IPS DF 4.7 (cell line): ENCODE data around the gene SLC22A12.
"Not testable (repeated sequence)": the region's sequence is repeated elsewhere in the genome, so short reads cannot be mapped to it uniquely, and the experiment has no call there.

Experiments used
- DNase-seq: peaks from one replicate; pipeline ENCODE4 v3.0.0-alpha.2; 2013; ENCODE audit warnings: low spot score; ENCODE audit errors: extremely low read depth

The SLC22A12 gene

DNA sequence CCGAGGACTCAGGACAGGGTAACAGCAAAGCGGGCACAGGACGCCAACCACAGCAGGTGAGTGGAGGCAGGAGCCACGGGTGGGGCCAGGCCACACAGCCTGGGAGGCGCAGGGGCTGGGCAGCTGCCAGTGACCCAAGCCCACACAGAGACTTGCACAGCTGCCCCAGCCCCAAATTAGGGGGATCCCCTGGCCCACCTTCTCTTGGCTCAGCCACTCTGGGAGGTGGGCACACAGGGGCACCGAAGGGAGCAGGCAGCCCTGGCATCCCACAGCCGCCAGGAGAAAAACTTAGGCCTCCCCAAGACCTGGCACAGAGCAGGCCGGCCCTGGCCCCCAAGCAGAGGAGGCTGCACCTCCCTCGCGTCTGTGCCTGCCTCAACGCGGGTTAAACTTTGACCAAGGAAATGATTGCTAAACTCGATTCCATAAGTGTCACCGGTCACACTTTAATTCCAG lies at the start of gene SLC22A12:
SLC22A12 (plus strand) TSS at position 458 of the 459 bp plus-strand sequence. CDS start 337 bp downstream, outside the sequence.
- DNase-seq, result no peak

DNA sequence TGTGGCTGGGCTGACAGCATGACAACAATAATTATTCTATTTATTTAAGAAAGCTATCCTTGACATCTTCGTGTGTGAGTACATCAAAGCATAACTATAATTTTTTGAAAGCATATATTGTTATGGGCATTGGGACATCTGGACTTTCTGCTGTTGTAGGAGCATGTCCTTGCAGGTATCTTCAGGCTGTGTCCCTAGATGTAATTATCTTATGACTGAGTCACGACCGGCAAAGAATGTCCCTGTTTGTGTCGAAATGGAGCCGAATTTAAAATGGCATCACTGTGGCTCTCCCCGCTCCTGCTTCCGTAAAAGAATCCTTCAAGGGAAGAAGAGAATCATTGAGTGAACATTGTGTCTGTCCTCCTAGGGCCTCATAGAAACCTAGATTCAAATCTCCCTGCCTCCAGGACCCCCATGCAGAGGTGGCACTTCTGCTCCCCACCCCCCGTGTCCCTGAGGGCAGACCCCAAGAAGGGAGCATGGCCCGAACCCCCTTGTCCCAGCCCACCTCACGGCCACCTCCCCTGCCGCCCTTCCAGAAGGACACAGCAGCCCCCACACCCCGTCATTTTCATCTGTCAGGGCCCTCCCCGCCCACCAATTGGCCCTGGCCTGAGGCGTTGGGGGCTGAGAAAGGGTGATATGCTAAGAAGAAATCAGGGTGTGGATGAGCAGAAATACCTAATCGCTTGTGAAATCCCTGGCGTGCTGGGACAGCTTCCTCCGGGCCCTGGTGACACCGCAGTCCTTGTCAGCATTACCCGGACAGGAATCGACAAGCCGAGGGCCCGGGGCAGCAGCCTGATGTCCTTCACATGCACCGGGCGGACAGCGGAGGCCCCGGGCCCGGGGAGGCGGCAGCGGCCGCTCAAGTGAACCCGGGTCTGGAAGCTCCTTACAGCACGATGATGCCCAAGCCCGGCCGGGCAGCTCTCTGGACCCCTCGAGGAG lies 48.6 kb upstream of the SLC22A12 start:
- DNase-seq, result no peak

DNA sequence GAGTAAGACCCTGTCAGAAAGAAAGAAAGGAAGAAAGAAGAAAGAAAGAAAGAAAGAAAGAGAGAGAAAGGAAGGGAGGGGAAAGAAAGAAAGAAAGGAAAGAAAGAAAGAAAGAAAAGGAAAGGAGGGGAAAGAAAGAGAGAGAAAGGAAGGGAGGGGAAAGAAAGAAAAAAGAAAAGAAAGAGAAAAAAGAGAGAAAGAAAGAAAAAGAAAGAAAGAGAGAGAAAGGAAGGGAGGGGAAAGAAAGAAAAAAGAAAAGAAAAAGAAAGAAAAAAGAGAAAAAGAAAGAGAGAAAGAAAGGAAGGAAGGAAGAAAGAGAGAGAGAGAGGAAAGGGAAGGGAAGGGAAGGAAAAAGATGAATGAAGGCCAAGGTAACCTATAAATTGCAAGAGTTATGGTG lies 47.2 kb upstream of the SLC22A12 start:
- no peak for DNase-seq

DNA sequence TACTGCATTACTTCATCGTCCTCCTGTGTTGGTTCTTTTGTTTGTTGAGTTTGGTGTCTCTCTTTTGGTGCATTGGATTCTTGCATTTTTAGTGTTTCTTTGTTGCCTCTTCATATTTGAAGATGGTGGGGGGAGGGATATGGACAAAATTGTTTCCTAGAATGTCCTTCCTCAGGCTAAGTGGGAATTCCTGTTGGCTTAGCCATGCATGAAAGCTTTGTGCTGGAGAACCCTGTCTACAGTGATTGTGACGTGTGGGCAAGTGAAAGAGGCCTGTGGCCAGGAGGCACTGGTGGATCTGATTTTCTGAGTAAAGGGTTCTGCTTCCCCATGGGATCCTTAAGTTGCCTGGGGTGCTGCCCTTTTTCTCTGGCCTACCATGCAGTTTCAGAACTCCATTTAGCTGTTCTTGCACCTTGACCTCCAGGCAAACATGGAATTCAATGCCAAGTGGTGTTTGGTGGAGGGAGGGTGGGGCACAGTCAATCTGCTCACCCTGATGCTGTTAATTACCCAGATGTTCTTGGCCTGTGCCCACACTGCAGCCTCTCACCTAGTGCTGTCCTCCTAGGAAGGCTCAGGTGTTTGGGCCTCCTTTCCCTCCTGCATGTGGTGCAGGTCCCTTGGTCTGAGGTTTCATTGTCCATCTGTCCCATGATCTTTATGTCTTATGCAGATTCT lies 46.3 kb upstream of the SLC22A12 start:
- DNase-seq, result no peak

DNA sequence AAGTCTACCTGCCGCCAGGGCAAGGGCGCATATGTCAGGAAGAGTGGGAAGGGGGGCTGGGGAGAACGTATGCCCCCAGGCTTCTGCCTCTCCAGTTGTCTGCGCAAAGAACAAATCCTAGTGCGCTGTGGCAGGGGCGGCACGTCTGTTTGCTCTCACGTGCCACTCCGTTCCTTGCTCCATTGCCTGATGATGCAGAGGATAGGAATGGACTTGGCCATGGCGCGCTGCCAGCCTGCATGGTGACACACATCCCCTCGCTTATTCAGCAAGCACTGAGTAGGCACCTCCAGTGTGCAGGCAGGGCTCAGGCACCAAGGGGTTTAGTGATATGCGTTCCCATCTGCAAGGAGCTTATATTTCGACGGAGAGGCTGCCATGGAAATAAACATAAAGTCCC lies 45.4 kb upstream of the SLC22A12 start:
- no peak for DNase-seq

DNA sequence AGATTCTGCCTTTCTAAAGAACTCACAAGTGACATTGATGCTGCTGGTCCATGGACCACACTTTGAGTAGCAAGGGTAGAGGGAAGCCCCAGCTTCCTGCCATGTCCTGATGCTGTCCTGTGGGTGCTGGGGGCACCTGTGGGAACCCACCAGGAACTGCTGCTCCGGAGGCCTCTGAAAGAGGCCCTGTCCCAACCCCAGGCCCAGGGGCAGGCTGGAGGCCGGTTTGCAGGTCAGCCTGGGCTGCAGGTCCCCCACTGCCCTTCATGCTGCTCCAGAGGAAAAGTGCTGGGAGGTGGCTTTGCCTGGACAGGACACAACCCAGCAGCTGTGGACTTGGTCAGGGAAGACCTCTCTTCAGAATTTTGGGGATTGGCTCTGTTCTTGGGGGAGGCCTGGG lies 44.8 kb upstream of the SLC22A12 start:
- DNase-seq, result no peak

DNA sequence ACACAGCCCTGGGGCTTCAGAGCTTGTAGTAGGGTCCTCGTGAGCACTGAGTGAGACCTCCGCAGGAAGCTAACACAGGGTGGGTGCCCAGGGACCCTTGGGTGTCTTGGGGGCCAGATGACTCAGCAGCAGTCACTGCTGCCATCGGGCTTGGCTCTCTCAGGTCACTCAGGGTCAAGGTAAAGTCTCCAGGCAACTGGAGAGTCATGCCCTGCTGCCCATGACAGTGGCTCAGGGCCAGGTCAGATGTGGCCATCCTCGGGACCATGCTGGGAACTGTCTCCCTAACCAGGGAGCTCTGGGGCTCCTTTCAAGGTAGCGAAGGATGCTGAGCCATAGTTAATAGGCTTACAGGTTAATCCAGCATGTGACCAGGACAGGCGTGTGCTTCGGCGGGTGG lies 44.4 kb upstream of the SLC22A12 start:
- DNase-seq, result no peak

DNA sequence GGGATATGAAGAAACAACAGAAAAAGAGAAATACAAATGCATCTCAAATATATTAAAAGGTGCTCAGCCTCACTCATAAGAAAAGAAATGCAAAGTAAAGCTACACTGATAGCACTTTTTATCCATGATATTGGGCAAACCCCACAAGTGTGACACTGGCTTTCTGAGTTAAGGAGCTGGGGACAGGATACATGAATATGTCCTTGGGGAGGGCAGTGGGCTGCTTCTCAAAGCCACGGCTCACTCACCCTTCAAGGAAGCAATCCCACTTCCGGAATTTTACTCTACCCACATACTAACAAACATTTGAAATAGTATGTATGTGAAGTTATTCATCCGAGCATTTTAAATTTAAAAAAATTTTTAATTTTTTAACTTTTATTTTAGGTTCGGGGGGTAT lies 41.1 kb upstream of the SLC22A12 start:
- no peak for DNase-seq

DNA sequence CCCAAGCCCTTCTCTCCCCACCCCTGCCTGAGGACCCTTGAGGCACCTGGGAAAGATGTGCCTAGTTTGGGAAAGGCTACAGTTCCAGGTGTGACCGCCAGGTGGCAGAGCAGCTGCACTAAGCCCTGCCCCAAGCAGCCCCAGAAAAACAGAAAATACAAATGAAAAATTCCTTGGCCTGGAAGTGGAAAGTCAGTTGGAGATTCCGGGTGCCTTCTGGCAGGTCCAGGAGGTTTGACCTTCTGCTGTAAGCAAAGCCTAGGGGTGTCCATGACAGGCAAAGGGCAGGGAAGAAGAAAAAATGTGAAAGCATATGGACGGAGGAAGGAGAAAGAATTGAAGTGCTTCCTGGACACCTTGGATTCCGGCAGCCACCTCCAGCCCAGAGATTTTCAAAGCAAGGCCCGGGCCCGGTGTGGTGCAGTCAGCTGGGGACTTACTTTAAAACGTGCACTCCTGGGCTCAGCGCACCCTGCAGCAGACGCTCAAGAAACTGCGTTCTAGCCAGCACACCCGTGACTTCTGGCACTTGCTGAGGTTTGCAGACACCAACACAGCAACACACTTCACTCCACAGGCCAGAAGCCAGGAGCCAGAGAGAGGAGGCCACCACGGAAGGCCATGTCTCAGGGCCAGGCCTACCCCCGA lies 37.3 kb upstream of the SLC22A12 start:
- no peak for DNase-seq

DNA sequence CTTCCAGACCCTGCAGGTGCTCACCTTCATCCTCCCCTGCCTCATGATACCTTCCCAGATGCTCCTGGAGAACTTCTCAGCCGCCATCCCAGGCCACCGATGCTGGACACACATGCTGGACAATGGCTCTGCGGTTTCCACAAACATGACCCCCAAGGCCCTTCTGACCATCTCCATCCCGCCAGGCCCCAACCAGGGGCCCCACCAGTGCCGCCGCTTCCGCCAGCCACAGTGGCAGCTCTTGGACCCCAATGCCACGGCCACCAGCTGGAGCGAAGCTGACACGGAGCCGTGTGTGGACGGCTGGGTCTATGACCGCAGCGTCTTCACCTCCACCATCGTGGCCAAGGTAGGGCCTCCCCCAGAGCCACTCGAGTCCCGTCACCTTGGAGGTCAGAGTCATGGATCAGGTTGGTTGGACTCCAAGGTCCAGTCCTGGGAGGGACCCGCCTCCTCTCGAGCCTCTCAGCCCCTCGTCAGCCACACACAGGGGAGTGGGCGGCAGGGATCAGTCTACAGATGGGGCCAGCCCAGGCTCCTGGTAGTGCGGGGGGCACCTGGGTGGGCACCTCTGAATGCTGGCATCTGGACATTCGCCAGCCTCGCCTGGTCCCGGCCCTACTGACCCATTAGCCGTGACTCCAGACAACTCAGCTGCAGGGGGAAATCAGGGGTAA lies 34.8 kb upstream of the SLC22A12 start:
- no peak for DNase-seq

DNA sequence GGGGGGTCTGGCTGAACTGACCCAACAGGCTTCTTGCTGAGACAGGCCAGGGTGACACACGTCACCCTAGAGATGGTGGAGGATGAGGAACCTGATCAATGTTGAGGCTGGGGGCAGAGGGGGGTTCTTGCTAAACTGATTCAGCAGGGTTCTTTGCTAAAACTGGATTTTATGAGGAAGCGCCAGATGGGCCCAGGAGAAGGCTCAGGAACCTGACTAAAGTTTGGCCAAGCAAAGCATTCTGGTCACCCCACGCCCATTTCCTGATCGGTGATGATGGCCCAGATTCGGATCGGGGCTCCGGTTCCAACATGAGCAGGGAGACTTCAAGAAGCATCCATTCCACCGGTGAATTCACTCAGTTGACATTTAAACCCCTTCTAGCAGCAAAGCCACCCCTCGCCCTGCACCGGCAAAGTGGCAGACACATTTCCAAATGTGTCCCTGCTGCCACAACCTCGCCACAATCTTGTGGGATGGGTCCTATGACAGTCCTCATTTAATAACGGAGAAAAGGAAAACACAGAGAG lies 34.2 kb upstream of the SLC22A12 start:
- DNase-seq, result no peak

DNA sequence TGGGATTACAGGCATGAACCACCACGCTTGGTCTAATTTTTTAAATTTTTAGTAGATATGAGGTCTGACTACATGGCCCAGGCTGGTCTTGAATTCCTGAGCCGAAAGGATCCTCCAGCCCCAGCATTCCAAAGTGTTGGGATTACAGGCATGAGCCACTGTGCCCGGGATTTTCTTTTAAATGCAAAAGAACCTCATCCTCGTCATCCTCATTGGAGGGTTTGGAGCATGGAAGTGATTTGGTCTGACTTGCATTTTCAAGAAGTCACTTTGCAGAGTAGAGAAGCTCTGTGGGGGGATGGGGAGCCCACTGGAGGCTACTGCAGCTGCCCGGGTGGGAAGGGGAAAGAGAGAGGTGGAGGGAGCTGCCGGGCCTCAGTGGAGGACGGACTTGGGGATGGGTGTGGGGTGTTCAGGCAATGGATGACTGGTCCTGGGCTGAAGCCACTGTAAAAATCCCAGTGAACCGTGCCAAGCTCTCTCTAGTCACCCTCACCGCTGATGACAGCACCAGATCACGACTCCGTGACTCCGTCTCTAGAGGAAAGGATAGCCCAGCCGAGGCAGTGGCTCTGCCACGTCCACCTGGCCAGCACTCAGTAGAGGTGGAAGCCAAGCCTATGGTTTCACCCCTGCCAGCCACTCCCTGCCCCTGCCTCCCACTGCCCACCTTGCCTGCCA lies 32.8 kb upstream of the SLC22A12 start:
- no peak for DNase-seq

DNA sequence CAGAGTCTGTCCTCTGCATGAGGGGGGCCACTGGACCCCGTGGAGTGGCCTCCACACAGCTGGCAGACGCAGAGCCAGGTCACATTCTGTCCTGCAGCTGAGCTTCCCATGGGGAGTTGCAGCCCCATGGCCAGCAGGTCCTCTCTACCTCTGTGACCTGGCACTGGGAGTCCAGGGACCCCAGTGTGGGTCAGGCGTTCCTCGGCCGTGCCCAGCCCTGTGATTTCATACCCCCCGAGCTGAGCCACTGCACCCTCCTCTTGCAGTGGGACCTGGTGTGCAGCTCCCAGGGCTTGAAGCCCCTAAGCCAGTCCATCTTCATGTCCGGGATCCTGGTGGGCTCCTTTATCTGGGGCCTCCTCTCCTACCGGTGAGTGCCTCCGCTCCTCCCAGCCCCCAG lies 32.2 kb upstream of the SLC22A12 start:
- no peak for DNase-seq

DNA sequence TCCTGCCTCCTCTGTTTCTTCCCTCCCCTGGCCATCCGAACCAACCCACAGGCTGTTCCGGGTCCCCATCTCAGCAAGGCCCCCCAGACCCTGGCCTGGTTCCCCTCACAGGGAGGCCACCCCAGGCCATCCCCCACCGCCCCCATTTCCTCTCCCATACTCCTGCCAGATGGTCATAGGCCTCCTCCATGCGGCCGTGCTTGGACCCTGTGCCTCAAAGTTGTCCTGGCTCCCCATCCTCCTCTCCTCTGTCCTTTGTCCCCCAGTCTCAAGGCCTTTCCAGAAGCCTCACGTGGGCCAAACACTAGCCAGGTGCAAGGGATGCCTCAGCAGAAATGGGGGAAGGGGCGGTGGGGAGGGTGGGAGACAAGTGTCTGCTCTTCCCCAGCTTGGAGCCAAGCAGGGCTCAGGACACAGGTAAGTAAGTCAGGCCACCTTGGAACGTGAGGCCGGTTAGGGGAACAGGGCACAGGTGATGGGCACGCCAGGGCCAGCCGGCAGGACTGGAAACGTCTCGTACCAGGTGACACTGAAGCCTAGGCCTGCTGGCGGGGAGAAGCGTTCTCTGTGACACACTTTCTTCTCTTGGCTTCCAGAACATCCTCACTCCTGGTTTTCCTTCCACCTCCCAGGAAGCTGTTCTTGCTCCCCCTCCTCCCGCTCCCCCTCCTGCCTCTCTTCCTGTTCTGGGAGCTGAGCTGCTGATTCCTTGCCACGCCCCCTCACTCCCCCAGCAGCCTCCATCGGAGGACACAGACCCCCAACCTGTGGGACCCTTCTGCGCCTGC lies 31.5 kb upstream of the SLC22A12 start:
- DNase-seq, result no peak

DNA sequence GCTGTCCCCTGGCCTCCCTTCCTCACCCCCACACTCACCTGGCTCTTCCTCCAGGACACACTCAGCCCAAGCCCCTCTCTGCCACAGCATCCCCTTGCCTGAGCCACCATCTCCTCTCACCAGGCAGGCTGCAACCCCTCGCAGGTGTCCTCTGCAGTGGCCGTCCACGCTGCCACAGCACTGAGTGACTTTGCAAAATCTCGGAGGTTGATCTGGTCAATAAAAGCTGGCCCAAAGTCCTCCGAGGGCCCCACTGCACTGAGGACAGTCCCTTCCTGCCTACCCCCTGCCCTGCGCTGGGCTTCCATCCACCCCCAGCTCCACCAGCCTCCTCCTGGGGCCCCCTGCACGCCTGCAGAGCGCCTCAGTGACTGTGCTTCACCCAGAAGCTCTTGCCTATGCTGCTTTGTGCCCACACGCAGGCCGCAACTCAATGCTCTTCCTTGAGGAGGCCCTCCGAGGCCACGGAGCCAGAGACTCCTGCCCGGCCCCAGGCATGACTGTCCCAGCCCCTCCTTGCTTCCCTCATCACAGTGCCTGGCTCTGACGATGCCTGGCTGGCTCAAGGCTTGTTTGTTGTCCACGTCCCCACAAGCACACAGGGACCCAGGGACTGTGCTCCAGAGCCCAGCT lies 30.8 kb upstream of the SLC22A12 start:
- DNase-seq, result no peak

DNA sequence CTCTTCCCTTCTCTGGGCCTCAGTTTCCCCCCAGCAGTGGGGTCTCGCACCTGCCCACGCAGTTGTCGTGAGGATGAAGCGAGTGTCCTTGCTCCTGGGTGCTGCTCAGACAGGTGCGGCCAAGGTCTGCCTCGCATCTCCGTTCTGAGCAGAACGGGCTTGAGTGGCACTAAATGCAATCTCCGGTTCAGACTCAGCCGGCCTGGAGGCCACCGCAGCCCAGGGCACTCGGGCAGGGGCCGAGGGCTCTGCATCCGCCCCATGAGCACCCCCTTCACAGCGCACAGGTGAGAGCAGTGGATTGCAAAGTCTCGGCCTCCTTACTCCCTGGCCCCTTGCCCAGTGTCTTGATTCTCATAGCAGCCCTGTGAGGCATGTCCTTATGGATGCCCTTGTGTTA lies 30.1 kb upstream of the SLC22A12 start:
- DNase-seq, result no peak

DNA sequence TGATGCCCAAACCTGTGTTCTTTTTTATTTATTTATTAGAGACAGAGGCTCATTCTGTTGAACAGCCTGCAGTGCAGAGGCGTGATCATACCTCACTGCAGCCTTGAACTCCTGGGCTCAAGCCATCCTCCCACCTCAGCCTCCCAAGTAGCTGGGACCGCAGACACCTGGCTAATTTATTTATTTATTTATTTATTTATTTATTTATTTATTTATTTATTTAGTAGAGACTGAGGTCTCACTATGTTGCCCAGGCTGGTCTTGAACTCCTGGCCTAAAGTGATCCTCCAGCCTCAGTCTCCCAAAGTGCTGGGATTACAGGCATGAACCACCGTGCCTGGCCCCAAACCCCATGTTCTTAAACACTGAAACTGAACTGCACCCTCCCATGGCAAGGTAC lies 29.6 kb upstream of the SLC22A12 start:
- DNase-seq, result not testable (repeated sequence)

DNA sequence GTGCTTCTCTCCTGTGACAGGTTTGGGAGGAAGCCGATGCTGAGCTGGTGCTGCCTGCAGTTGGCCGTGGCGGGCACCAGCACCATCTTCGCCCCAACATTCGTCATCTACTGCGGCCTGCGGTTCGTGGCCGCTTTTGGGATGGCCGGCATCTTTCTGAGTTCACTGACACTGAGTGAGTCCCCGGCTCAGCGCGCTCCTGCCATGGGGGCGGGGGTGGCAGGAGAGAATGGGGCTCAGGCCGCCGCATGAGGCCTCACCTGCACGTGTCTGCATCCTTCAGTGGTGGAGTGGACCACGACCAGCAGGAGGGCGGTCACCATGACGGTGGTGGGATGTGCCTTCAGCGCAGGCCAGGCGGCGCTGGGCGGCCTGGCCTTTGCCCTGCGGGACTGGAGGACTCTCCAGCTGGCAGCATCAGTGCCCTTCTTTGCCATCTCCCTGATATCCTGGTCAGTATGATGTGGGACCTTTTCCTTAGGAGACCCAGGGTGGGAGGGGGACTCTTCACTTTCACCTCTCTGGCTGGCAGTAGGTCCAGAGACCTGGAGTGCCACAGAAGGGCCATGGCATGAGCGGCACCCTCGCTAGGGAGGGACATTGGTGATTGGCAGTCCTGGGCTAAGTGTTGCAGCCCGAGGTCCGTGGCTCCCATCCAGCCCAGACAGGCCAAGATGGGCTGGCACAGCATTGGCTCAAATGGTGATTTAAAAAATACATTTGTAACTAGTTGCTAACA lies 28.9 kb upstream of the SLC22A12 start:
- DNase-seq, result no peak
